GM12892 (cell line): ENCODE data around the gene PACSIN1.

Source experiments
- POLR2A ChIP-seq: IDR thresholded peaks from 2 replicates; pipeline ENCODE4 v1.6.1; 2011; ENCODE audit warnings: low read depth, low read length, control low read depth
- POLR2AphosphoS5 ChIP-seq: IDR thresholded peaks from 2 replicates; pipeline ENCODE4 v1.6.1; 2011; ENCODE audit warnings: low read depth, low read length, control low read depth
- TAF1 ChIP-seq: IDR thresholded peaks from 2 replicates; pipeline ENCODE4 v1.6.1; 2011; ENCODE audit warnings: low read depth, mild to moderate bottlenecking, control low read depth, low read length, borderline replicate concordance

GRCh38 chr6:34565722-34566137 lies 99.9 kb downstream of the PACSIN1 start:
- TF ChIP-seq TAF1 (no peak), POLR2AphosphoS5 (no peak), POLR2A (no peak)
